ENCODE data around the gene LAG3.

Gene LAG3

DNA sequence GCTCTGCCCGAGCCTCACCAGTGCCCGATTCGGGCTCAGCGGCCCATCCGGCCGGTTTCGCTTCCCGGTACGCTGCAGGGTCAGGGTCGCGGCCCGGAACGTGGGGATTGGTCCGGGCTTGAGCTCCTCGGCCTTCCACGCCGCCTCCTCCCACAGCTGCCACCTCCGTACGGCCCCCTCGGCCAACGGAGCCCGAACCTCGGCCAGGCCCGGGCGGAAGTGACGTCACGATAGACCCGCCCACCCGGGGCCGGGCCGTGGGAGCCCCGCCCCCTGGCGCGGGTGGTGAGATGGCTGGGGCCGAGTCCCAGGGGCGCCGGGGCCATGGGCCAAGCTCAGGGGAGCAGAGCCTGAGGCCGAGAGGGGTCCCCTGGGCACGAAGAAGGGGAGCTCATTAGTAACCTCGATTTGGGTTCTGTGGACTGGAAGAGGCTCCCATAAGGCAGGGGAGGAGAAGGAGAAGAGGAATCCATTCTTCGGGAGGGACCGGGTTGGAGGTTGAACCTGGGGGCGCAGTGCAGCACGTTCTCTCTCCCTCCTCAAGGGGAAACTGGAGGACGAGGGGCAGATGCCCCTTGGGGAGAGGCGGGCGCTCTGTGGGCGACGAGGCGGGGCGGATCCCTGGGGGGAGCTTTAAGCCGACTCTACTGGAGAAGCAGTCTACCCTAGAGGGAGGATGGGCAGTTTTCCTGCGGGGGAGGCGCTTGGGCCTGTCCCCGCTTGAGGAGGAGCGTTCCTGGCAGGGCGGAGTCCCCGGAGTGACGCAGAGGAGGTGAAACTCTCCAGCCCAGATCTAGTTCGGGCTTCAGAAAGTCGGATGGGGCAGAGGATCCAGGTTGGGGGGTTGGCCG lies 19.2 kb upstream of the LAG3 start, which contains the start of gene MLF2:
Gene MLF2 (minus strand): TSS at position 221 of the 851 bp plus-strand sequence. CDS start 807 bp downstream, outside the sequence.
- peak; percentile 93 to 94 for DNase-seq (ENCODE audit: low read depth in 1 of 2, low spot score in 1 of 2)

DNA sequence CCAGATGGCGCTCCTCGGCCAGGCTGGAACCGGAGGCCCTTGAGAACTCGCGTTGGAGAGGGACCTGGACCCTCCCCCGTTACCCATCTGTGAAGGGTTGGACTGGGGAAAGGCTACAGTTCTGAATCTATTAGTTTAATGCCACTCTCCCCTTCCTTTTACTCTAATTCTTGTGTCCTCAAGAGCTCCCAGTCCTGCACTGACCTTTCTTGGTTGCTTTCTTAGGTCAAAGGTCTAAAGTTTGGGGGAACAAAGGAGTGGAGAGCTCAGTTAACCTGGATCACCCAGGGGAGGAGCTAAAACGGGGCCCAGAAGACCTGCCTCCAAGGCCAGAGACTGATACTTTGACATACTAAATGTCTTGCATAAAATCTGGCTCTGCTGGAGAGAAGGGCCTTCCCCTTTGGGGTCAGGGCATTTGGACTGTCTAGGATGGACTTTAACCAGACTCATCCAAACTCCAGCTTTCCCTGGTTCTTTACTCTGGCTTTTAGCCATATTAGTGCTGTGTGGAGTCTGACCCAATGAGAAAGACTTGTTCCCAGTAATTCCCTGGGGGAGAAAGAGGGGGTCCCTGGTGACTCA lies 18.5 kb upstream of the LAG3 start:
- DNase-seq (ENCODE audit: low read depth in 1 of 2, low spot score in 1 of 2) = no peak

DNA sequence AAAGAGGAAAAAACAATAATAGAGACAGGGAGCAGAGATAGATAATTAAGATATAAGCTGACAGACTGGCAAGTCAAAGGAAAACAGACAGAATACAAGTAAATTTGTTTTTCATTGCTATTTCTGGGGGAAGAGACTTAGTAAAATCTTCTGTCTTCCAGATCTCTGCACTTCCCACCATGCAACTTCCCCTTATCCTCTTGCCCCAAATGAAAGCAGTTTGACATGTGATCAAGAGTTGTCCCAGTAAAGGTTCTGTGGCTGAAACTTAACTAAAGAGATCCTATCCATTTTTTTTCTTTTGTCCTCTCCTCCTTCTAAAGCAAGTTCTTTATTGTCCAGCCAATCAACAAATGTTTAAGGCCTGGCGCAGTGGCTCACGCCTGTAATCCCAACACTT lies 17.9 kb upstream of the LAG3 start:
- no peak for DNase-seq (ENCODE audit: low read depth in 1 of 2, low spot score in 1 of 2)

DNA sequence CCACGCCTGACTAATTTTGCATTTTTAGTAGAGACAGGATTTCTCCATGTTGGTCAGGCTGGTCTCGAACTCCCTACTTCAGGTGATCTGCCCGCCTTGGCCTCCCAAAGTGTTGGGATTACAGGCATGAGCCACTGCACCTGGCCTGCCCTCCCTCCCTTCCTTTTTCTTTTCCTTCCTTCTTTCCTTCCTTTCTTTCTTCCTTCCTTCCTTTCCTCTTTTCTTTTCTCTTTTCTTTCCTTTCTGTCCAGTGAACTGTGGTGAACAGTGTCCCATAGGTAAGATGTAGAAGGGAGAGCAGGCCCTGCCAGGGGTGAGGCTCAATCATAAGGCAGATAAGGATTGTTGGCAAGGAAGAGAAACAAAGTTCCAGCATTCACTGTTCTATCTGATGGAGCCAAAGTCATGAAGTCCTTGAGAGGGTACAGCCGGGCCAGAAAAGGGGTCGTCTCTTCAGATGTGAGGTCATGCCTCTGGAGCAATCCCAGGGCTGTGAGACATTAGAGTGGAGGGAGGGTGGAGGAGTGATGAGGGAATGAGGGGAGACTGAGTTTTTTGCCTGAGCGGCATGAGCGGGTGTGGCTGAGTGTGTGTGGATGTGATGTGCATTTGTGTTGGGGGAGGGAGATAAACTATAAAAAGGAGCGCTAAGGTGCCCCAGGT lies 15.2 kb upstream of the LAG3 start:
- DNase-seq (ENCODE audit: low read depth in 1 of 2, low spot score in 1 of 2) = no peak

DNA sequence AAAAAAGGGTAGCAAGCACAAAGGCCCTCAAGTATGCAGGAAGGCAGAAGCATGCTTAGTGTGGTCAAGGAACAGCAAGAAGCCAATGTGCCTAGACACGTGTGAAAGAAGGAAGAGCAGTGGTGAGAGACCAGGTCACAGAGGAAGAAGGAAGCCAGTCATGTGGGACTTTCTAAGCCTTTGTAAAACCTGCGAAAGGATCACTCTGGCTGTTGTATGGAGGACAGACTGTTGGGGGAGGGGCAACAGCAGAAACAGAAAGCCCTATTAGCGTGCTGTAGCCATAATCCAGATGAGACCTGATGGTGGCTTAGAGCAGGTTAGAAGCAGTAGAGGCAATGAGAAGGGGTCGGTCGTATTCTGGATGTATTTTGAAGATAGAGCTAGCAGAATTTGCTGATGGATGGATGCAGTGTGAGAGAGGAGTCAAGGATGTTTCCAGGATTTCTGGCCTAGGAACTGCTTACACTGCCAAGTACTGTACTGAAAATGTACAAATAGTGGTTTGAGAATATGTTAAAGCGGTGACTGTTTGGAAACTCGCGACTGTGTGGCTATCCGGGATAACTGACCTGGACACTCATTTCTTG lies 13.7 kb upstream of the LAG3 start:
- no peak for DNase-seq (ENCODE audit: low read depth in 1 of 2, low spot score in 1 of 2)

DNA sequence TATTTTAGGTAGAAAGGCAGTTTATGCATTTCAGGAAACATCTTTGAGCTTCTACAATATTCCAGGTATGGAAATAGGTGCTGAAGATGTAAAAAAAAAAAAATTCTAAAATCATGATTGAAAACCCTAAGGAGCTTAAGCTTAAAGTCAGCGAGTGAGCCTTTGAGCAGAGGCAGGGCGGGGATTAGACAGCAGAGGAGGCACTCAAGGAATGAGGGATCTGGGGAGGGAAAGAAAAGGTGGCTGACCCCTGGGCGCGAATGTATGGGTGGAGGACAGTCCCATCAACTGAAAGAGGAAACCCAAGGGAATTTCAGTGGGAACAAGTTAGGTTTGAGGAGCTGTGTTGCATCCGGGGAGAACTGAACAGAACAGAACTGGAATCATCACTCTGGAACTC lies 12.6 kb upstream of the LAG3 start:
- DNase-seq (ENCODE audit: low read depth in 1 of 2, low spot score in 1 of 2) = no peak

DNA sequence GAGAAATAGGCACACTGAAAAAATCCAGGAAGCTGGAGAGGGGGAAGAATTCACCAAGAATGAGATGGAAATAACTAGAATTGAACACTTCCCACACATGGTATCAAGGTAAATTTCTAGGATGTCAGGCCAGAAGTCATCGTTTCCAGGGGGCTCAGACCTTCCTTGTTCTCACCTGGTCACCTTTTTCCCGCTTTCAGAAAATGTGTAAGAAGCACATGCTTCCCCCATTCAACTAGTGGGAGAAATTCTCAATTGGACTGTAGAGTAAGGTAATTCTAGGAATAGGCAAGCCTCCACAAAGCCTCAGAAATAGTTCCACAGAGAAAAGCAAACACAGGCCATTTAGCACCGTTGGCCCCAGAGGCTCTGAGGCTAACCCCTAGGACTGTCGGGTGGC lies 8.9 kb upstream of the LAG3 start:
- no peak for DNase-seq (ENCODE audit: low read depth in 1 of 2, low spot score in 1 of 2)

DNA sequence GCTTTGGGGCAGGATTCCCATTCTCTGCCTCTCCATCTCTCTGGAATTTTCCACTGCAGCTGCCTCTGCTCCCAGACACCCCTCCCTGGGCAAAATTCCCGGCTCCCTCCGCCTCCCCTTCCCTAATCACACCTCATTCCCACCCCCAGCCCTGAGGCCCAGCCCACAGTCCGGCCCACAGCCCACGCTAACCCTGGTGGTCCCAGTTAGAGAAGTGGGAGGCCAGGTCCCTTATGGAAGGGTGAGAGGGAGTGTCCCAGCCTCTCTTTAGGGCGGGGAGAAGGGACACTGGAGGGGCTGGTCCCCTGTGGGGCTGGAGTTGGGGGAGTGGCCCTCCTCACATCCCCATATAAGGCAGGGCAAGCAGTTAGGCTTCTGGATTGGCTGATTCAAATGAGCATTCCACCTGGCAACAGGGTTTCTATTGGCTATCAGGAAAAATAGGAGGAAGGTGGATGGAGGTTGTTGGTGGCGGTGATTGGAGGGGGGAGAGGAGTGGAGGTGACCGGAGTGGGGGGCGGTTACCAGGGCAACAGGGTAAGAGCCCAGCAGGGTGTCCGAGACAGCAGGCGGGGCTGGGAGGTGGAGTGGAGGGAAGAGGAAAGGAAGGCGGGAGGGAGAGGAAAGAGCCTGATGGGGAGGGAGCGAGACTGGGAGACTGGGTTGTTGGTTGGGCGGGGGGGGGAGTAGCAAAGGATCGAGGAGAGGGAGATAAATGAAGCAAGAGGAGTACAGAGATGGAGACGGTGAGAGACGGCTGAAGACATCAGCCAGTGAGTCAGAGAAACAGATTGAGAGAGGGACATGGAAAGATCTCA lies 8.1 kb upstream of the LAG3 start:
- DNase-seq (ENCODE audit: low read depth in 1 of 2, low spot score in 1 of 2) = no peak

DNA sequence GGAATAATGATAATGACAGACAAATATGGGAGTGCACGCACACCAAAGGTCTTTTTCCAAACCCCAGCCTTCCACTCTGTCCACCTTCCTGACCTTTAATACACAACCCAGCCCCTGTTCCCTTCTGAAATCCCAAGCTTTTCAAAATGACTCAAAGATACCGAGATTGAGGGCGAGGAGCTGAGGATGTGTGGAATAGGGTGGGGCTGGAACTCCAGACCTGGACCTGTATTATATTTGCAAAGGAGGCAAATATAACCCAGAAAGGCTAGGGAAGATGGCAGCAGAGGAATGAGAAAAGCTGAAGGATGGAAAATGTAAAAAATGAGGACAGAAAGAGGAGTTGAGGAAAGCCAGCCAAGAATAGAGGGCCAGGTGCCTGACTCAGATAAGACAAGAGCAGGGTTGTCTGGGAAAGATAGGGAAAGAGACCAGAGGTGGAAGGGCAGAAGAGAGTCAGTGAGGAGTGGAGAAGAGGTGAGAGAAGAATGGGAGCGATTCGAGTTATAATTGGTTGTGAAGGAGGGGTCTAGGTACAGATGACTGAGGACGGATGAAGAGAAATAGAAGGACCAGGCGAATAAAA lies 7.2 kb upstream of the LAG3 start:
- no peak for DNase-seq (ENCODE audit: low read depth in 1 of 2, low spot score in 1 of 2)

DNA sequence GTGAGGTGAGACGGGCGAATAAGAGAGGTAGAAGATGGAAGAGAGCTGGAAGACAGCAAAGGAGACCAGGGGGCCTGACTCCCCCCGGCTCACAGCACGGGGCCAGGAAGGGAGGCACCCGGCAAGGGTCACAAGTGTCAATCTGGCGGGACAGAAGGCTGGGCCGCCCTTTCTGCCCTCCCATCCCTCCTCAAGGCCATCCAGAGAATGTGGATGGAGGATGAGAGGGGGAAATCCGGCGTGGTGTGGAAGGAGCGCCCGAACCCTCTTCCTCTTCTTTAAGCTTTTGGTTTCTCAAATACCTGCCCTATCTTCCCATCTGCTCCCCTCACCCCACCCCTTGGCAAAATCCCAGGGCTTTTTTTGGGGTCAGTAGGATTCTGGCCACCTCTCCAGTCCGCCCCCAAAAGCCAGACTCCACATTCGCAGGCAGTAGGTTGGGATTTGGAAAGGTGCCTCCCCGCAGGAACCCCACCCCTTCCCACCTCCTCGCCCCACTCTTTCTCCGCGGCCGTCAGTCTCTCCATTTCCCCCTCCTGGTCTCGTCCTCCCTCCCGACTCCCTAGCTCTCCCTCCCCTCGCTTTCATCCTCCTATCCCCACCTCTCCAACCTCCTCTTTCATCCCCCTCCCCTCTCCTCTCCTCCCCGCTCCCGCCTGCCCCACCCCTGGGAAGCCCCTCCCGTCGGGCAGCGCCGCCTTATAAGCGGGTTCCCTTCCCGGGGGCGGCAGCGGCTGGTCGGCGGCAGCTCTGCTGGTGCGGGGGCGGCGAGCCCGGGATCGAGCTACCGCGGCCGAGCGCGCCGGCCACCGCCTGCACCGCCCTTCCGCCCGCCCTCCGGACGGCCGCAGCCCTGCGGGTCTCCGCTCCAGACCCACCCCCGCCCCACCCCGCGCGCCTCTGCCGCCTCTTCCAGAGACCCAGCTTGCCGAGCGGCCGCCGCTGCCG lies 6.4 kb upstream of the LAG3 start, which contains the start of gene PTMS:
Gene PTMS (plus strand): TSS at position 730 of the 948 bp plus-strand sequence. CDS start 343 bp downstream, outside the sequence.
- DNase-seq (ENCODE audit: low read depth in 1 of 2, low spot score in 1 of 2) = no peak

DNA sequence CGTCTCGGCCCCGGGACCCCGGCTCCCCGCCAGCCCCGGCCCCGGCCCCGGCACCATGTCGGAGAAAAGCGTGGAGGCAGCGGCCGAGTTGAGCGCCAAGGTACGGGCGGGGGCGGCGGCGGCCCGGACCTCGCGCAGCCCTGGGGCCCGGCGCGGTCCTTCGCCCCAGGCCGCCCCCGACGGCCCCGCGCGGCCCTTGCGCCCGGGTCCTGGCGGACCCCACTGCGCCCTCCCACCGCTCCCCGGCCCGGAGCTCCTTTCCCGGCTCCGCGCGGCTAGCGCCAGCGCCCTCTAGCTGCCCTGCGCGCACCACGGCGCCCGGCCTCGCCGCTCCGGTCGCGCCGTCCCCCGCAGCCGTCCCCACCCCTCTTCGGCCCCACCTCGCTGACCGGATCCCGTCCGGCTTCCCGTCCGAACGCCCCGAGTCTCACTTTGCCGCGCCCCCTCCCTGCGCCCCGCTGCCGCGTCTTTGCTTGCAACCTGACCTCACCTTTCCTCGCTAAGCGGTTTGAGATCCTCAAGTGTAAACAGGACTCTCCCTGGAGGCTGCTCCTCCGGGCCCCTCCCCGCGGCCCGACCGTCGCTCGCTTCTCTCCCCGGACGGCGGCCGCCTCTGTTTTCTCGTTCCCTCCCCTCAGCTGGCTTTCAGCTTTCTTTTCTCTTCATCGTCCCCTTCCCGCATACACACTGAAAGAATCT lies 5.5 kb upstream of the LAG3 start:
- DNase-seq (ENCODE audit: low read depth in 1 of 2, low spot score in 1 of 2) = no peak

DNA sequence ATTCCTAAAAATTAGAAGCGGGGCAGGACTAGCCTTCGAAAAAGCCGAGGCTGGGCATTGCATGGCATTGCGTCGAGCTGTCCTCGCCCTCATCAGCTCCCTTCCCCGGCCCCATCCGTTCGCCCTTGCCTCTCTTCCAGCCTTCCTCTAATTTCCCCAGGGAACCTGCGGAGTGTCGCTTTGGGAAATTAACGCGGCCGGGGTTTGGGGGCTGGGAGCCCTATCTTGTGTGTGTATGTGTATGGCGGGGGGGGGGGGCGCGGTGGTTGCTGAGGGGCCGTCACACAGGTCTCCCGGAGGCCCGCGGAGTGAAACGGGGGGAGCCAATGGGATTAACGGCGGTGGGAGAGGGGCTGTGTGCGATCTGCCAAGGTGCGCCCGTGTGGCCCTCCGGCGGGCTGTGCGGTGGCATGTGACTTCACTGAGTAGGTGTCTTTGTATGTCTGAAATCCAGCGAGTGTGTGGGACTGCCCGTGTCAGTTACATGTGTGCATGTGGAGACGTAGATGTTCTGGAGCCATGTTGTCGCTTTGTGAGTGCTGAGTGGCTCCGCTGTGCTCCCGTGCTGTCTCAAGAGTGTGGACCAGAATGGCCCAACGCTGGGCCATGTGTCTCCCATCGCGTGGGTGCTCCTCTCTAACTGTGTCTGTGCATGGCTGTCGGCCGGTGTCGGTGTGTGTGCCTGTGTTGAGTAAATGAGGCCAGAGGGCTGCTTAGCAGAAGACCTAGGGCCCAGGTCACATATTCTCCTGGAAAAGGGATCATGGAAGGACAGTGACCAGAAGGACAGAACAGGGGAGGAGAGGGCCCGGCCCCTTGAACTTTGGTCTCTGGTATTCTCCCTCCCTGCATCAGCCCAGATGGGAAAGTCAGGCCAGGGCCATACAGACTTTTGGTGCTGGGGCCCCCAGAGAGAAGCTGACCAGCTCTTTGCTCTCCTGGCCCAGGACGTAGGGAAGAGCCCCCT lies 4.7 kb upstream of the LAG3 start:
- DNase-seq (ENCODE audit: low read depth in 1 of 2, low spot score in 1 of 2) = no peak

DNA sequence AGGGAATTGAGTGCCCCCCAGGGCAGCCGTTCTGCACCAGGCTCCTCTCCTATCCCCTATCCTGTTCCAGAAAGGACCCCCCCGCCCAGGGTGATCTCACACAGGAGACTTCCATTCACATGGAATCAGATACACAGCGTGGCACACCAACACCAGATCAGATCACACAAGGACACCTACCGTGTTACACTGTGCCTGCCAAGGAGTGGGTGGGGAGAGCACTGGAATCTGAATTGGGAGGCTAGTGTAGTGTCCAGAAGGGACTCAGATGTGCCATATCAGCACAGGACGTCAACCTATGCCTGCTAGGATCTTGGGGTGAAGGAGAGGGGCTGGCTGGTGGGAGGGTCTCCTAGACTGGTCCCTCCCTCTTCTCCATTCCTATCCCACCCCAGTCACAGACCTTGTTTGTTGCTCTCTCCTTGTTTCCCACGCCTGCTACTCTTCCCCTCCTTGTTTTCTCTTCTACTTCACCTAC lies 3.8 kb upstream of the LAG3 start:
- DNase-seq (ENCODE audit: low read depth in 1 of 2, low spot score in 1 of 2) = no peak

DNA sequence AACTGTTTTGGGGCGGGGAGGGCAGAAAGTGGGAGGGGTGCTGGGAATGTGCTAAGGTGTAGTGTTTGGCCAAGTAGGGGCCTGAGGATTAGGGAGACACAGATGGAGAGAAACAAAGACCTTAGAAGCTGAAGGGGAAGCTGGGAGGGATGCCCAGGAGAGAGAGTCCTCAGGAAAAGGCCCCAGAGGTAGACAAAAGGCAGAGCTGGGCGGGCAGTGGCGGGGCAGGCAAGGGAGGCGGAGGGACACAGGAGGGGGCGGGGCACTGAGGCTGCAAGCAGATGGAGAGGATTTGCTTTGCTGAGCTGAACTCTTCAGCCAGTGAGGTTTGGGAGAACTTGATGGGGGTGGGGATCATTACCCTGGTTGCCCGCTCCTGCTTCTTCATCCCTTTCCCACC lies 3.3 kb upstream of the LAG3 start:
- DNase-seq (ENCODE audit: low read depth in 1 of 2, low spot score in 1 of 2) = no peak

DNA sequence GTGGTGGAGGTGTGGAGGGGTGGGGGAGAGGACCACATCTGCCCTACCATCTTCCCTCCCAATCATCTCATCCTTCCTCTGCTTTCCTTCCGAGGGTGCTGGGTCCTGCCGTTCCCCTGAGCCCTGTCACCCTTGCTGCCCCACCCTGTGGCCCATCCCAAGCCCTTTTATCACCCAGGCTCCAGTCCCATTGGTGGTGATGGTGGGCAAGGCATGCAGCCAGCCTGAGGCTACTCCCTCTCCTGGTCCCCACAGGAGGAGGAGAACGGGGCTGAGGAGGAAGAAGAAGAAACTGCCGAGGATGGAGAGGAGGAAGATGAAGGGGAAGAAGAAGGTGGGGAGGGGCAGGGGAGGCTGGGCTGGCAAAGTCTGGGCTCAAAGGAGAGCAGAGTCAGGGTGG lies 2.7 kb upstream of the LAG3 start:
- no peak for DNase-seq (ENCODE audit: low read depth in 1 of 2, low spot score in 1 of 2)

DNA sequence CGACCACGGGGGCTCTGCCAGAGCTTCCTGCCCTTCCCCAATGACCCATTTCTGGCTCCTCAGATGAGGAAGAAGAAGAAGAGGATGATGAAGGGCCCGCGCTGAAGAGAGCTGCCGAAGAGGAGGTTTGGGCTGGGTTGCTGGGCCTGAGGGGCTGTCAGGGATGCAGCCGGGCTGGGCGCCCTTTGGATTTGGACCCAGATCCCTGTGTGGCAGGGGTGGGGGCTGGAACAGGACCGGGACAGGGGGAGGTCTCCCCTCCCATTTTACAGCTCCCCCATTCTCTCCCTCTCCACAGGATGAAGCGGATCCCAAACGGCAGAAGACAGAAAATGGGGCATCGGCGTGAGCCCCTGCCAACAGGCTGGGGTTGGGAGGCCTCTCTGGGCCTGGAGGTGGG lies 2.2 kb upstream of the LAG3 start:
- no peak for DNase-seq (ENCODE audit: low read depth in 1 of 2, low spot score in 1 of 2)

DNA sequence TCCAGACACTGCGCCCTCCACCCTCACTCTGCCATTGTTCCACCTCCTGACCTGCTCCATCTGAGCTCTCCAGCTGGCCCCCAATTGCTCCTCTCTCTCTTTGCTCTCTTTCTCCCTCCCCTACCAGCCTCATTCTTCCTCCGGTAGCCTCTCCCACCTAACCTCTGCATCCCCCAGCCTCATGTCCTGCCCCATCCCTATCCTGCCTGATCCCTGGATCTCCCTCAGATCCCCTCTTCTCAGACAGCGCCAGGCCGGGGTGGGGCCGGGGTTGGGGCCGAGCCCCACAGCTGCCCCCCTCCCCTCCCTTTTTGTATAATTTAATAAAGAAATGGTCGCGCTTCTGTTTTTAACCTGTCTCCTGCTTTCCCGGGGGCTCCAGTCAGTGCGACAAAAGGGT lies 1.7 kb upstream of the LAG3 start:
- DNase-seq (ENCODE audit: low read depth in 1 of 2, low spot score in 1 of 2) = no peak

All from activated T-helper 1 cell treated with anti-CD3 and anti-CD28 coated beads, Interleukin-2, amount 50 U/mL, for 16 hours (primary cell).